CD14-positive monocyte (primary cell): ENCODE measurements around the gene RBFOX2. TPM values are rescaled to one million over a fixed set of nuclear protein-coding genes. Genes with fewer than 3 reads are reported as not detected.

Experiments
- DNase-seq, 3 donors: peaks; one replicate each; pipeline ENCODE4 v3.0.0-alpha.2; 2011 to 2022
- H2AFZ ChIP-seq: 2 replicates; pipeline ENCODE4 v1.6.0; 2012; ENCODE audit warnings: mild to moderate bottlenecking, low read depth, low read length, inconsistent platforms; ENCODE audit not compliant: insufficient read depth, poor library complexity, severe bottlenecking
- H3K27ac ChIP-seq, 2 donors: 1 replicate in 1 of 2; 2 replicates in 1 of 2; pipeline ENCODE4 v1.5.1; 2012 to 2013; ENCODE audit warnings: low read length in 2 of 2, control low read depth in 1 of 2, inconsistent platforms in 1 of 2, low read depth in 1 of 2, mild to moderate bottlenecking in 1 of 2
- H3K27me3 ChIP-seq, 2 donors: one replicate each; pipeline versions ENCODE4 v1.6.0 to v1.6.1; 2011 to 2013; ENCODE audit warnings: low read length in 2 of 2; ENCODE audit not compliant: control insufficient read depth in 2 of 2, insufficient read depth in 2 of 2
- H3K36me3 ChIP-seq, 2 donors: replicated peaks in 1 of 2; 1 replicate in 1 of 2; 2 replicates in 1 of 2; pipeline versions ENCODE4 v1.5.1 to v1.6.1; 2012 to 2013; ENCODE audit warnings: low read length in 2 of 2, control low read depth in 1 of 2, inconsistent platforms in 1 of 2, mild to moderate bottlenecking in 1 of 2; ENCODE audit not compliant: insufficient read depth in 2 of 2, control insufficient read depth in 1 of 2
- H3K4me1 ChIP-seq, 2 donors: 1 replicate in 1 of 2; 2 replicates in 1 of 2; pipeline versions ENCODE4 v1.5.1 to v1.6.1; 2012 to 2013; ENCODE audit warnings: low read length in 2 of 2, control low read depth in 1 of 2, inconsistent platforms in 1 of 2, mild to moderate bottlenecking in 1 of 2, moderate library complexity in 1 of 2; ENCODE audit not compliant: insufficient read depth in 2 of 2, control insufficient read depth in 1 of 2
- H3K4me2 ChIP-seq: replicated peaks from 2 replicates; pipeline ENCODE3; 2012; ENCODE audit warnings: low read length, moderate library complexity, mild to moderate bottlenecking; ENCODE audit not compliant: poor library complexity, severe bottlenecking; ENCODE audit errors: extremely low read depth
- H3K4me3 ChIP-seq, 3 experiments: fragments of 200-600 bp in 1 of 3; sonication (generic) in 1 of 3; replicated peaks in 1 of 3; 1 replicate in 2 of 3; 2 replicates in 1 of 3; pipeline ENCODE4 v1.5.1; 2011 to 2013; ENCODE audit warnings: low read length in 3 of 3, mild to moderate bottlenecking in 3 of 3, control low read depth in 2 of 3, low read depth in 2 of 3, inconsistent platforms in 1 of 3, moderate library complexity in 1 of 3
- H3K79me2 ChIP-seq: 2 replicates; pipeline ENCODE4 v1.6.0; 2012; ENCODE audit warnings: mild to moderate bottlenecking, control low read depth, inconsistent platforms, low read length, moderate library complexity; ENCODE audit not compliant: insufficient read depth
- H3K9ac ChIP-seq: 2 replicates; pipeline ENCODE4 v1.6.0; 2017; ENCODE audit warnings: low read length, mild to moderate bottlenecking; ENCODE audit not compliant: insufficient read depth, poor library complexity, severe bottlenecking
- H3K9me3 ChIP-seq, 2 donors: replicated peaks in 1 of 2; 1 replicate in 1 of 2; 2 replicates in 1 of 2; pipeline versions ENCODE4 v1.5.1 to v1.6.1; 2012 to 2013; ENCODE audit warnings: low read length in 2 of 2, control low read depth in 1 of 2; ENCODE audit not compliant: control insufficient read depth in 1 of 2, insufficient read depth in 1 of 2
- H4K20me1 ChIP-seq: 2 replicates; pipeline ENCODE4 v1.6.0; 2012; ENCODE audit warnings: mild to moderate bottlenecking, low read length, control low read depth, moderate library complexity; ENCODE audit not compliant: insufficient read depth
- H3K27ac Mint-ChIP-seq, 7 donors: one replicate each; pipeline ENCODE4 v1.8.0; 2020; ENCODE audit warnings: mild to moderate bottlenecking in 7 of 7, mixed read lengths in 7 of 7, moderate library complexity in 6 of 7, inconsistent platforms in 2 of 7
- H3K27me3 Mint-ChIP-seq, 3 donors: one replicate each; pipeline ENCODE4 v1.8.0; 2021 to 2022; ENCODE audit warnings: low read depth in 3 of 3, mild to moderate bottlenecking in 3 of 3, mixed read lengths in 3 of 3, moderate library complexity in 3 of 3, inconsistent platforms in 1 of 3
- H3K36me3 Mint-ChIP-seq, 2 donors: one replicate each; pipeline ENCODE4 v1.8.0; 2020; ENCODE audit warnings: mixed read lengths in 2 of 2, inconsistent platforms in 1 of 2, mild to moderate bottlenecking in 1 of 2
- H3K4me1 Mint-ChIP-seq: one replicate; pipeline ENCODE4 v1.8.0; 2020; ENCODE audit warnings: mild to moderate bottlenecking, mixed read lengths
- H3K4me3 Mint-ChIP-seq, 2 donors: one replicate each; pipeline ENCODE4 v1.8.0; 2020; ENCODE audit warnings: mild to moderate bottlenecking in 2 of 2, mixed read lengths in 2 of 2, moderate library complexity in 1 of 2
- H3K9me3 Mint-ChIP-seq, 7 donors: one replicate each; pipeline ENCODE4 v1.8.0; 2020 to 2022; ENCODE audit warnings: mixed read lengths in 7 of 7, mild to moderate bottlenecking in 6 of 7, moderate library complexity in 6 of 7, inconsistent platforms in 2 of 7
- CTCF ChIP-seq: fragments of 200-600 bp; IDR thresholded peaks from one replicate; pipeline ENCODE4 v1.8.0; 2022; ENCODE audit warnings: antibody characterized with exemption, mild to moderate bottlenecking
- WGBS: methylation state at CpG from one replicate; pipeline ENCODE4 v1.1.5; 2013; ENCODE audit warnings: missing lambda C conversion rate; ENCODE audit not compliant: insufficient coverage; 5-methylcytosine and 5-hydroxymethylcytosine counted together
- intact Hi-C, 2 donors: fragments of 100-400 bp; cut with micrococcal nuclease; formaldehyde crosslinking; loops; one replicate each; pipeline versions ENCODE4 v1.15.0 to v1.15.1; 2023
- polyA plus RNA-seq, 3 donors: library from polyadenylated mRNA; depleted of rRNA in 1 of 3; unstranded in 2 of 3; stranded (reverse) in 1 of 3; fragments of 300-500 nt in 2 of 3; fragments of >200 nt in 1 of 3; fragmentation: Illumina TruSeq in 2 of 3; gene quantifications; 1 replicate in 2 of 3; 2 replicates in 1 of 3; pipeline ENCODE4 v1.2.3, GENCODE V29; 2012 to 2021

The RBFOX2 gene
- polyA plus RNA-seq, 3 donors = not detected

- no peak overlapping the region for H3K4me3 Mint-ChIP-seq
- Histone ChIP-seq H3K9ac (no peak overlapping the region), H3K4me3 (no peak overlapping the region), H3K36me3 (no peaks in the 10 kb centered on the region), H3K27ac (no peak overlapping the region), H4K20me1 (no peaks in the 10 kb centered on the region), H3K9me3 (no peaks in the 10 kb centered on the region), H3K79me2 (no peaks in the 10 kb centered on the region), H3K4me1 (no peaks in the 10 kb centered on the region), H3K27me3 (no peaks in the 10 kb centered on the region), H3K4me2 (no peak overlapping the region), H2AFZ (no peak overlapping the region)
- peaks cover 4% of the 10 kb centered on the region for H3K4me1 Mint-ChIP-seq
- H3K27ac Mint-ChIP-seq = no peak overlapping the region
- no CpG with 5 or more reads among the region's 2 CpGs for WGBS
- no peaks in the 10 kb centered on the region for H3K36me3 Mint-ChIP-seq
- no peaks in the 10 kb centered on the region for H3K9me3 Mint-ChIP-seq
- H3K27me3 Mint-ChIP-seq = peaks cover 0 to 2% (median 1%) of the 10 kb centered on the region in 3 donors
- TF ChIP-seq CTCF = no peak
- no peak for DNase-seq
- intact Hi-C loops = no loop called here
These were observed 124.3 kb downstream of the RBFOX2 start for GRCh38 chr22:35904336-35904692.

- no peak for DNase-seq
- intact Hi-C loops = no loop called here
- WGBS = 13% methylated on average over 2 of the region's 3 CpGs
- peaks cover 4% of the 10 kb centered on the region for H3K4me1 Mint-ChIP-seq
- no peaks in the 10 kb centered on the region for H3K36me3 Mint-ChIP-seq
- Histone ChIP-seq H2AFZ (no peak overlapping the region), H3K4me3 (no peak overlapping the region), H3K27me3 (no peaks in the 10 kb centered on the region), H4K20me1 (no peaks in the 10 kb centered on the region), H3K4me2 (no peak overlapping the region), H3K79me2 (no peaks in the 10 kb centered on the region), H3K9me3 (no peaks in the 10 kb centered on the region), H3K27ac (no peak overlapping the region), H3K36me3 (no peaks in the 10 kb centered on the region), H3K4me1 (no peaks in the 10 kb centered on the region), H3K9ac (no peak overlapping the region)
- no peak overlapping the region for H3K27ac Mint-ChIP-seq
- TF ChIP-seq CTCF = no peak
- H3K4me3 Mint-ChIP-seq = no peak overlapping the region
- H3K9me3 Mint-ChIP-seq = no peaks in the 10 kb centered on the region
- H3K27me3 Mint-ChIP-seq = peaks cover 0 to 2% (median 1%) of the 10 kb centered on the region in 3 donors
These were observed 124.9 kb downstream of the RBFOX2 start for GRCh38 chr22:35903571-35904335.
